ENCODE measurements around the gene TOPBP1.

Gene TOPBP1

DNA sequence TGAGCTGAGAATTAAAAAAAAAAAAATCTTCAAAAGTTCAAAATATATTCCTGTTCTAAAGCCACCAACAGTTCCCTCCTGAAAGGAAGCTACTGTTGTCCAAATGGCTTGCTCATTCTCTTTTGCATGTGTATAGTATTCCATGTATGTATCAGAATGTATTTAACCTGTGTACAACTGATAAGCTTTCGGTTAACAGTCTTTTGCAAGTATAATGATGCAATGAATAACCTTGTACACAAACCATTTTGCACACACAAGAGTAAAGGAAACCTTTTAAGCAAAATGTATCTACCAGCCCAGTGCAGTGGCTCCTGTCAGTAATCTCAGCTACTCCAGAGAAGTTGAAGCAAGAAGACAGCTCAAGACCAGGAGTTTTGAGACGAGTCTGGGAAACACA, 32.6 kb downstream of the TOPBP1 start:
- TF ChIP-seq, protein P1, sequence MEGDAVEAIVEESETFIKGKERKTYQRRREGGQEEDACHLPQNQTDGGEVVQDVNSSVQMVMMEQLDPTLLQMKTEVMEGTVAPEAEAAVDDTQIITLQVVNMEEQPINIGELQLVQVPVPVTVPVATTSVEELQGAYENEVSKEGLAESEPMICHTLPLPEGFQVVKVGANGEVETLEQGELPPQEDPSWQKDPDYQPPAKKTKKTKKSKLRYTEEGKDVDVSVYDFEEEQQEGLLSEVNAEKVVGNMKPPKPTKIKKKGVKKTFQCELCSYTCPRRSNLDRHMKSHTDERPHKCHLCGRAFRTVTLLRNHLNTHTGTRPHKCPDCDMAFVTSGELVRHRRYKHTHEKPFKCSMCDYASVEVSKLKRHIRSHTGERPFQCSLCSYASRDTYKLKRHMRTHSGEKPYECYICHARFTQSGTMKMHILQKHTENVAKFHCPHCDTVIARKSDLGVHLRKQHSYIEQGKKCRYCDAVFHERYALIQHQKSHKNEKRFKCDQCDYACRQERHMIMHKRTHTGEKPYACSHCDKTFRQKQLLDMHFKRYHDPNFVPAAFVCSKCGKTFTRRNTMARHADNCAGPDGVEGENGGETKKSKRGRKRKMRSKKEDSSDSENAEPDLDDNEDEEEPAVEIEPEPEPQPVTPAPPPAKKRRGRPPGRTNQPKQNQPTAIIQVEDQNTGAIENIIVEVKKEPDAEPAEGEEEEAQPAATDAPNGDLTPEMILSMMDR (IDR thresholded peaks at IDR 0.05; ENCODE audit: low read depth, low read length) = no peak
- H3K4me3 ChIP-seq (ENCODE audit: low read depth, low read length) = no peak overlapping the region

DNA sequence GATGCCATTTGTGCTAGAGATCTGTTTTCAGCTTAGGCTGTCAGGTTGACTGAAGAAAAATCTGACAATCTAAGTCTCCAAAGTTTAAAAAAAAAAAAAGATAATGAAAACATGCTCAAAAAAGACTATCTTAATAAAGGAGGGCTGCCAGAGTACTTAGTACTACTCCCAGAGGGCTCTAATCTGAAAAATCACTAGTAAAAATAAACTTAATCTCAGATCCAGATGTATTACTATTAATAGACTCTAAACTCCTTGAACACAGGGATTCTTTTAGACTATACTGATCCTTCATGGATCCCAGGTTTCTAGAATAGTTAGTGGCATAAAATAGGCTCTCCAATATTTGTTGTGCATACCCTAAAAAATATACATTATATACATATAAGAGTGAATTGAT, 34.0 kb downstream of the TOPBP1 start:
- H3K4me3 ChIP-seq (ENCODE audit: low read depth, low read length) = no peak overlapping the region
- TF ChIP-seq, protein P1 (IDR thresholded peaks at IDR 0.05; ENCODE audit: low read depth, low read length) = no peak

DNA sequence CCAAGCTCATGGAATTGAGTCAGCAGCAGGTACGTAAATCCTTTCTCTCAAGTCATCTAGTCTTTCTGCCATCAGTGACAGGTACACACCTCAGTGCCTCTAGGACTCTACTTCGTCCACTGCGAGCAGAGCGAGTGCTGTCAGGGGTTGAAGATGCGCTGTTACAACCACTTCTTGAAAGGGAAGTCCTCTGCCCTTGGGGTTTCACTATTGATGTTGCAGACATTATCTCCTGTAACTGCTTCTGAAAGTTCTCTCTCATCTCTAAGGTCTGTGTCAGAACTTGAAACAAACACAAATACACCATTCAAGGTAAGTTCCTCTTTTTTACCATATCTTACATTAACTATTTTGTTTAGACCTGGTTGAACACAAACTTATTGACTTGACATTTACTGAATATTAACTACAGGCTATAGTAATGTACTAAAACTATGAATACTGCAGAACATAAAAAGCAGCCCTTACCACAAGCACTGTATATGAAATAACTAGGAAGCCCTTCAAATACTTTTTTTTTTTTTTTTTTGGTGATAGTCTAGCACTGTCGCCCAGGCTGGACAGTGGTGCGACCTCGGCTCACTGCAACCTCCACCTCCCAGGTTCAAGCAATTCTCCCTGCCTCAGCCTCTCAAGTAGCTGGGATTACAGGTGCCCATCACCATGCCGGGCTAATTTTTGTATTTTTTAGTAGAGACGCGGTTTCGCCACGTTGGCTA, 41.5 kb downstream of the TOPBP1 start:
- TF ChIP-seq, protein P1 (IDR thresholded peaks at IDR 0.05; ENCODE audit: low read depth, low read length) = no peak

DNA sequence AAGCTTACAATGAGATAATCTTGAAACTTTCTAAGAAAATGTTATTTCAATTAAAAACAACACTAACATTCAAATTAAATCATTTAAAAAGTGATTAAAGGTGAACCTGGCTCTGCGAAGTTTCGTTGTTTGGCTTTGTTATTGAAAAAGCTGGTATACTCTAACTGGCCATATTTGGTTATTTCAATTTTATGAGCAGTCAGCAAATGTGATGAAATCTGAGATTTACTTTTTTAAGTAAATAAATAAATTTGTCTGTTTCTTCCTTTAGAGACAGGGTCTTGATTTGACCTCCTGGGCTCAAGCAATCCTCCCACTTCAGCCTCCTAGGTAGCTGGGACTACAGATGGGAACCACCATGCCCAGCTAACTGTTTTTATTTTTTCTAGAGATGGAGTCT, 50.2 kb downstream of the TOPBP1 start:
- H3K4me3 ChIP-seq (ENCODE audit: low read depth, low read length) = no peak overlapping the region
- TF ChIP-seq, protein P1 (IDR thresholded peaks at IDR 0.05; ENCODE audit: low read depth, low read length) = no peak

More for the DNA sequence above, 41.5 kb downstream of the TOPBP1 start:
- no peak overlapping the region for H3K4me3 ChIP-seq (ENCODE audit: low read depth, low read length)

DNA sequence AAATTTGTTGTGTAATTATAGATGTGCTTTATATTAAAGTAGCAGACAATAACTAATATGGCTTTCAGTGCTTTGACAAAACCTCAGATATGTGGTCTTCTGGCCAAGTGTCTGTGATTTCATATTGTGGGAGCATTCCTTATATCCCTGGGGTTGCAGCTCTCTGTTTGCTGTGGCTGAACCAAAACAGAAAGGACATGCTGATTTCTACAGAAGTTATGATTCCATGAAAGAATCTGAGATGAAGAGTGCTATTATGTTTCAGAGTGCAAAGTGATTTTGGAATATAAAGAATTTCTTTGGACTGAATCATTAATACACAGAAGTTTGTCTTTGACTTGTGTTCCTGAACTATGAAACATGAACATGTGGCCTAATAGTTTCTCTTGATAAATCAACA, 51.7 kb downstream of the TOPBP1 start:
- no peak overlapping the region for H3K4me3 ChIP-seq (ENCODE audit: low read depth, low read length)
- TF ChIP-seq, protein P1 (IDR thresholded peaks at IDR 0.05; ENCODE audit: low read depth, low read length) = no peak

DNA sequence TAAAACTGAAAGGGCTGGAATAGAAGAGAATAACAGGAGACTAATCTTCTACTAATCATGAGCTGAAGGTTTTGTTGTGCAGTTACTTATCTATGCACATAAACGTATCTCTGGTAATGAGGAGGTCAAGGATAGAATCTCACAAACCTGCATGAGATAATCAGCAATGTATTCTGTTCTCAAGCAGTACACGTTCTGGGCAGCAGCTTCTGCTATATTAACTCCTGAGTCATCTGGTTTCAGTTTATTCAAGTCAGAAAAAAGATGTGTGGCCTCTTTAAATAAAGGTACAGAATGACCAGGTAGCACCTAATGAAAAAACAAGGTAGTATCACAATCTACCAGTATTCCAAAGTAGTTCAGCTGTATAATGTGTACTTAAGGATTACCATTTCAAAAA, 53.4 kb downstream of the TOPBP1 start:
- TF ChIP-seq, protein P1 (IDR thresholded peaks at IDR 0.05; ENCODE audit: low read depth, low read length) = no peak

DNA sequence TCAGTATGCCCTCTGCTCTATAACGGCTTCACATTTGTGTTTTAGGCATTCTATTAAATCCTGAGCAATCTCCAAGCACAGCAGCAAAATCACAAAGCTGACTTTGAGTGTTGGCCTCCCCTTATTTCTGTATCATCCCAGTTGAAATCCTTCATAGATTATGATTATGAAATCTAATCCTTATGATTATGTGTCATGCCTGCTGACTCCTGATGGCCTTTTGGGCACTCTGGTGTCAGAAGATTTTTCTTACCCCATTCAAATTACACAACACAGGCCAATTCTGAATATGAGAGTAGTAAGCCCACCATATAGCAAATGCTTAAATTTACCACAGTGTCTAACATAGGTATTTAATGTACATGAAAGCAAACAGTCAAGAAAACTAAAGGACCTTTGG, 53.9 kb downstream of the TOPBP1 start:
- H3K4me3 ChIP-seq (ENCODE audit: low read depth, low read length) = no peak overlapping the region
- TF ChIP-seq, protein P1 (IDR thresholded peaks at IDR 0.05; ENCODE audit: low read depth, low read length) = no peak

More for the DNA sequence above, 53.4 kb downstream of the TOPBP1 start:
- H3K4me3 ChIP-seq (ENCODE audit: low read depth, low read length) = no peak overlapping the region
